Measurements from ENCODE around the gene AGPAT3.

DNA sequence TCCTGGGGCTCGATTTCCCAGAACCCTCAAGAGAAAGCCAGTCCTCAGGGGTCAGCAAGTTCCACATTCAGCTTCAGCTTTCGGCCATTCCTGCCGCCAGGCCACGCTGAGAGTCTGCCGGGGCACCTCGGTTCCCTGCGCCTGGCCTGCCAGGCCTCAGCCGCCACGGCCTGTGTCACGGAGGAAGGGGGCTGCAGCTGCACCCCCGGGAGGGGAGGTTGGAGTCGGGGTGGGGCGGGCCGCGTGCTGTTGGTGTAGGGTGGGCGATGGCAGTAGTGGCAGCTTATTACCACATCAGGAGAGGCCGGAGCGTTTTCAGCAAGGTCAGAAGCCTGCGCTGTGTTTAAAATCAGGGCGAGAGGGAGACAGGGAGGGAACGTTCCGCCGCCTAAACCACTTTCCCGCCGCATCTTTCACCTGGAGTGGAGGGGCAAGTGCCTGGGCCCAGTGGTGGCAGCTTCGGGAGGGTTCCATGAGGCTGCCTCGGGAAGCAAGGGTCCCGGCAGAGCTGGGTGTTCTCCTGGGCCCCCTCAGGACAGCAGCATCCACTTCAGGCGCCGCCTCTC, 78.6 kb downstream of the AGPAT3 start:
- TF ChIP-seq, protein P1, sequence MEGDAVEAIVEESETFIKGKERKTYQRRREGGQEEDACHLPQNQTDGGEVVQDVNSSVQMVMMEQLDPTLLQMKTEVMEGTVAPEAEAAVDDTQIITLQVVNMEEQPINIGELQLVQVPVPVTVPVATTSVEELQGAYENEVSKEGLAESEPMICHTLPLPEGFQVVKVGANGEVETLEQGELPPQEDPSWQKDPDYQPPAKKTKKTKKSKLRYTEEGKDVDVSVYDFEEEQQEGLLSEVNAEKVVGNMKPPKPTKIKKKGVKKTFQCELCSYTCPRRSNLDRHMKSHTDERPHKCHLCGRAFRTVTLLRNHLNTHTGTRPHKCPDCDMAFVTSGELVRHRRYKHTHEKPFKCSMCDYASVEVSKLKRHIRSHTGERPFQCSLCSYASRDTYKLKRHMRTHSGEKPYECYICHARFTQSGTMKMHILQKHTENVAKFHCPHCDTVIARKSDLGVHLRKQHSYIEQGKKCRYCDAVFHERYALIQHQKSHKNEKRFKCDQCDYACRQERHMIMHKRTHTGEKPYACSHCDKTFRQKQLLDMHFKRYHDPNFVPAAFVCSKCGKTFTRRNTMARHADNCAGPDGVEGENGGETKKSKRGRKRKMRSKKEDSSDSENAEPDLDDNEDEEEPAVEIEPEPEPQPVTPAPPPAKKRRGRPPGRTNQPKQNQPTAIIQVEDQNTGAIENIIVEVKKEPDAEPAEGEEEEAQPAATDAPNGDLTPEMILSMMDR (IDR thresholded peaks at IDR 0.05; ENCODE audit: poor library complexity) = no peak
- TF ChIP-seq EZH2 (IDR thresholded peaks at IDR 0.05; ENCODE audit: borderline replicate concordance) (no peak), EZH2phosphoT487 (IDR thresholded peaks at IDR 0.05; ENCODE audit: low read depth, severe bottlenecking, unreplicated experiment) (no peak)

All from hepatocyte (in vitro differentiated cells).